Activated gamma-delta T cell treated with Interleukin-2 at 50 U/mL for 16 hours (primary cell): Measurements from ENCODE around the gene ST3GAL4.

Source experiments
- DNase-seq: peaks from one replicate; pipeline ENCODE4 v3.0.0-alpha.2; 2020

ST3GAL4 gene

GRCh38 chr11:126430581-126431335 is 75.3 kb downstream of the ST3GAL4 start:
- no peak for DNase-seq

DNA sequence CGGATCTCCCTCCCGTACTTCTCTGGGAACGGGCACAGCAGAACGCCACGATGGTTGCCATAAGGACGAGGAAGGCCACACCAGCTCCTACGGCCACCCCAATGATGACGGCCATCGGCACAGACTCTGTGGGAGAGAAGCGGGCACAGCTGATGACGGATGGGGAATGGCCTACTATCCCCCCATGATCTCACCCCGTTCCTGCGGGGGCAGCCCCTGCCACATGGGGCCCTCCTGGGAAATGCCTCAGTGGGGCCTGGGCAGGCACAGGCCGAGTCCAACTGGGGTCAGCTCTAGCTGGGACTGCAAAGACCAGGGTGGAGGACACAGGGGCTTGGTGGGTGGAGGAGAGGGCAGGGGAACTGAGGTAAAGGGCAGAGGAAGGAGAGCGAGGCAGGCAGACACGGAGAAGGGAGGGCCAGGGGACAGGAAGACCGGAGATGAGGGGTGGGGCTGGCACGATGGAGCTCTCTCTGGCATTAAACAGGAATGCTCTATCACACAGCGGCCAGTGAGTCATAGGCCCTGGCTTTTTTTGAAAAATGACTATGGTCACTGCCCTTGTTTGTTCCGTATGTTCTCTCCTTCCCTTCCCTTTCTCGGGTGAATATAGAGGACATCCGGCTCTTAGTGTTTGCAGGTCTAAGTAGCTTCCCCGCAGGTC is 76.0 kb downstream of the ST3GAL4 start:
- DNase-seq: no peak

GRCh38 chr11:126432065-126432461 is 76.6 kb downstream of the ST3GAL4 start:
- no peak for DNase-seq

- no peak for DNase-seq
Observed at GRCh38 chr11:126432525-126432924, 77.0 kb downstream of the ST3GAL4 start.

DNA sequence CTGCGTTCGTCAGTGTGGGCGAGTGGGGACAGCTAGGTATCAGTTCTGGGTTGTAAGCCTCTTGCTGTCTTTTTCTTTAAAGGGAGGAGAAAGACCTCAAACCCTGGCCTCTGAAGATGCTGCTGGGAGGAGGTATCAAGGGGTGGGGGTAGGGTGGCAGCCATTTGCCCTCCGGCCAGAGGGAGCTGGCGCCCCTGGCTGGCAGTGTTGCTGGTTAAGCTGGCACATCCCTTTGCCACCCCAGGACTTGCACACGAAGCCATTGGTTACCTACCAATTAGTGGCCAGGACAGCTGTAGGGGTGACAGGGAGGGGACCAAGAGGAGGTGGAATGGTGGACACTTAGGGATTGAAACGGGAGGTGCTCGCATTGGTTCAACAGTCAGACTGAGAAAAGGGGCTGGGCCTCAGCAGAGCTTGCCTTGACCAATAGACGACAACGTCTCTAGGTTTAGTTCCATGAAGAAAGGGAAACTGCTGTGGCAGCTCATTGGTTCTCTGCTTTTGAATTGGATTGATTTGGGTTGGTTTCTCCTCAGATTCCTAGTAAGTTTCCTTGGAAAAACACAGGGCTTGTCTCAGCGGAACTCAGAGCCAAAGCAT is 77.9 kb downstream of the ST3GAL4 start:
- DNase-seq: no peak

- DNase-seq: no peak
Observed at GRCh38 chr11:126433989-126434949, 78.8 kb downstream of the ST3GAL4 start.

GRCh38 chr11:126434950-126435335 is 79.5 kb downstream of the ST3GAL4 start:
- no peak for DNase-seq

DNA sequence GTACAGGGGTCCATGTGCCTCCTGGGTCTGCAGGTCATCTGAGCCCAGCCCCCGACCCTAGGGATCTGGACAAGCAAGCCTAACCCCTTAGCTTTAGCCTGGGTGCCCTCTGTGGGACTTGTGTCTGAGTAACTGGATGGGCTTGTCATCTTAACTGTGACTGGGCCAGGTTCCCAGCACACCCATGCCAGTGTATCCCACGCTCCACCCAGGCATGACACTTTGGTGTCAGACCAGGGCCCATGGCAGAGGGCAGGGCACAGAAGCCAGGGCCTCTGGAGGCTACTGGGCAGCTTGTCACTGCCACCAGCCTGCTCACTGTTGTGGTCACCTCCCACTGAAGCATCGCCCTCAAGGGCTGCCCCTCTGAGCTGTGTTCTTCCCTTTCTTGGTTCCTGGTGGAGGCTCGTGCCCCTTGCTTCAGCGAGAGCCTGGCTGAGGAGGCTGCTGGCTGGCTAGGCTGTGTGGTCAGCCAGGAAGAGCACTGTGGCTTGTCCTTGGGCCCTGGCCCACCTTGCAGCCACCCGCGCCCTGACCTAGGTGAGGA is 80.8 kb downstream of the ST3GAL4 start:
- DNase-seq: no peak

GRCh38 chr11:126437731-126438130 is 82.2 kb downstream of the ST3GAL4 start:
- no peak for DNase-seq

DNA sequence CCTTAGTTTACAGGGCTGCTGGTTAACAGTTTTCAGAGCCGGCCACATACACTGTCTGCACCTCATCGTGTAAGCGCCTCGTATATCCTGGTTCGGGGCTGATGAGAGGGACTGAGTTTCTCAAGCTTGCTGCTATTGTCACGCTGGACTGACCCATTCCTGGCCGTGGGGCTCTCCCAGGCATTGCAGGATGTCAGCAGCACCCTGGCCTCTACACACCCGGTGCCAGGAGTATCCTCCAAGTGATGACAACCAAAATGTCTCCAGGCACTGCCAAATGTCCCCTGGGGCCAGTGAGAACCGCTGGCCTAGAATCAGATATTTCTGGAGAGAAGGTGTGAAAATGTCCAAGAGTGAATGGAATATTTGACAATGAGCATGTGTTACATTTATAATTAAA is 82.8 kb downstream of the ST3GAL4 start:
- no peak for DNase-seq

GRCh38 chr11:126438691-126439090 is 83.2 kb downstream of the ST3GAL4 start:
- no peak for DNase-seq

- DNase-seq: no peak
Observed at GRCh38 chr11:126440276-126440675, 84.8 kb downstream of the ST3GAL4 start.

- peak; percentile 69 for DNase-seq
Observed at GRCh38 chr11:126440792-126441514, 85.5 kb downstream of the ST3GAL4 start.

DNA sequence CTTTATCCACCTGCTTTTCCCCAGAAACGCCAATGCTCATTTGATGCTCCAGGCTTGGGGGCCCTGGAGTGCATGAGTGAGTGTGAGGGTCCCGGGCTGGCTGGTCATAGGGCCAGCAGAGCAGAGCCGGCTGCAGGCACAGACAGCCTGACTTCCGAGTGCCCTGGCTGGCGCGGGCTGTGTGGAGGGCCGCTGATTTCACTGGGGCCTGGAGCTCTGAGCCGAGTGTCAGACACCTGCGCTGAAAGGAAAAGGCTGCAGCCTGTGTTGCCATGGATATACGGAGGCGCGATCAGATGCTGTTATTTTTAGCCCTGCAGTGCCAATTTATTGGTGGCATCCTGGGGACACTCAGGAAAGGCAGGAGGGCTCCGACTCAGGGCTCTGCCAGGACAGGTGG is 87.6 kb downstream of the ST3GAL4 start:
- no peak for DNase-seq

DNA sequence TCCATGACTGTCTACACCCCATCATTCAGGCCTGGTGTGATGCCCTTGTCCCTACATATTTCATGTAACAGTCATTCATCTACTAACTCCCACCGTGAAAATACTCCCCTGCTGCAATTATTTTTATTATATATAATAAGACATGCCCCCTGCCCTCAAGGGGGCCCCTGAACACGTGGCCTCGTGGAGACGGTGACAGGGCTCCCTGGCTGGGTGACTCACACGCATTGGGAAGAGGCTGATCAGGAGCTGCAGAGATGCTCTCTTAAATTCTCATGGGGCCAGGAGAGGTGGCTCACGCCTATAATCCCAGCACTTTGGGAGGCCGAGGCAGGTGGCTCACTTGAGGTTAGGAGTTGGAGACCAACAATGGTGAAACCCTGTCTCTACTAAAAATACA is 88.6 kb downstream of the ST3GAL4 start:
- no peak for DNase-seq

- no peak for DNase-seq
Observed at GRCh38 chr11:126446581-126446980, 91.1 kb downstream of the ST3GAL4 start.

DNA sequence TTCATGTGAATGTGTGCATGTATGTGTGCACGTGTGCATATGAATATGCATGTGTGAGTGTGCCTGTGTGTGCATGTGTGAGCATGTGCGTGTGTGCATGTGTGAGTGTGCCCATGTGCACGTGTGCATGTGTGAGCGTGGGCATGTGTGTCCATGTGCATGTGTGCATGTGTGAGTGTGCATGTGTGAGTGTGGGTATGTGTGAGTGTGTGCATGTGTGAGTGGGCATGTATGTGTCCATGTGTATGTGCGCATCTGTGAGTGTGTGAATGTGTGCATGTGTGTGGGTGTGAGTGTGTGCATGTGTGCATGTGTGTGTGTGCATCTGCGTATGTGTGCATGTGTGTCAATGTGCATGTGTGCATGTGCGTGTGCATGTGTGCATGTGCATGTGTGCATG is 94.7 kb downstream of the ST3GAL4 start:
- DNase-seq: no peak

- DNase-seq: no peak
Observed at GRCh38 chr11:126450806-126451205, 95.3 kb downstream of the ST3GAL4 start.

DNA sequence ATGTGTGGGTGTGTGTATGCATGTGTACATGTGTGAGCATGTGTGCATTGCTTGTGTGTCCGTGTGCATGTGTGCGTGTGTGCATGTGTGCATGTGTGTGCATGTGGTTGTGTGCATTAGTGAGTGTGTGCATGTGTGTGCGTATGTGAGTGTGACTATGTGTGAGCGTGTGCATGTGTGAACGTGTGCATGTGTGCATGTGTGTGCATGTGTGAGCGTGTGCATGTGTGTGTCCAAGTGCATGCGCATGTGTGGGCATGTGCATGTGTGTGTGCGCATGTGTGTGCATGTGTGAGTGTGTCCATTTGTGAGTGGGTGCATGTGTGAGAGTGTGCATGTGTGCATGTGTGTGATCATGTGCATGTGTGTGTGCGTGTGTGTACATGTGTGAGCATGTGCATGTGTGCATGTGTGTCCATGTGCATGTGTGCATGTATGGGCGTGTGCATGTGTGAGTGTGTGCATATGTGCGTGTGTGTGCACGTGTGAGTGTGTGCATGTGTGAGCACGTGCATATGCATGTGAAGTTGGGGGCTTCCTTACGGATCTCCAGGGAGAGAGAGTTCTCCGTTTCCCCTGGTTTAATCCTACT is 95.8 kb downstream of the ST3GAL4 start:
- DNase-seq: no peak

DNA sequence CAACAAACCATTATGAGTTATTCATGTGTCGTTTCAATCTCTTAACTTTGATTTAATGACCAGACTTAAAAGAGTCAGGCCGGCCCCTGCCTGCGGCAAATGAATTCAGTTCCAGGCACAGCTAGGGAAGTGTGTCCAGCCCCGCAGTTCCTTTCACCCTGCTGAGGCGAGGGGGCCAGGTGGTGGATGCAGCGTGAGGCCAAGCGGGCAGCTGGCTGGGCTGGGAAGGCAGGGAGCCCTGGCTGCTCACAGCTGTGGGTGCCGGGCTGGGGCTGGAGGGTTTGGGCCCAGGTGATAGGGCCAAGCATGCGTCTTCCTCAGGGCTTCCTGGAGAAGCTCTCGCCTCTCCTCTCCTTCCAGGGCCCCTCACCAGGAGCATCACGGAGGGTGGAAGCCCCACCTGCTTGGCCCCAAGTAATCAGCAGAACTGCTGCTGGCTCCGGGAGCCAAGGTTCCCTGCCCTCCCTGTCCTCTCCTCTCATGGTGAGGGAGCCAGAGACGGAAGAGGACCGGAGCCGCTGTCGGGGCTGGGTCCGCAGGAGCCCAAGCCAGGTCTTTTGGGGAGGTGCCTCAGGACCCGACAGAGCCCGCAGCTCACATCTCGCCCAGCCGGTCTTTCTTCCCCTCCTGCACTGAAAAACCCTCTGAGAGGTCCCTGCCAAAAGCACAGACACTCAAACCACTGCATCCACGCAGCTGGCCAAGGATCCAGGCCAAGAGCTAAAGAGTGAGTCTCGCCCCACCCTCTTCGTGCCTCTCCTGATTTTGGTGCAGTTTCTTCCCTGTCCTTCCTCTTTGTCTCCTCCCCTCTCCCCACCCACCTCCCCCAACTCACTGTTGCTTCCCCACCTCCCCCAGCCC is 97.0 kb downstream of the ST3GAL4 start:
- no peak for DNase-seq

DNA sequence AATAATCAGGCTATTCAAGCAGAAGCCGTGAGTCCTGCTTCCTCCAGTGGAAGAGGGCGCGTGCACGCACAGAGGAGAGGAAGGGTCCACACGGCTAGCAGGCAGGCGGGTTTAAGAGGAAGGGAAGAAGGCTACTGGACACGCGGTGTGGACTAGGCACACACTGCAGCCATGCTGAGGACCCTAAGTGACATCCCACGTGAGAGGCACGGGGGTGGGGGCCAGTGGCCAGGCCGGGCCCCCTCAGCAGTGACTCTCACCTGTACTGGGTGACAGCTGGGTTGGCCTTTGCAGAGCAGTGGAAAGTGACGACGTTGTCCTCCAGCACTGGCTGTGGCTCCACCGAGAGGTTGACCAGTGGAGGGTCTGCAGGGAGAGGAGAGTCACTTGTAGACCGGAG is 100.6 kb downstream of the ST3GAL4 start:
- DNase-seq: no peak
